Neural progenitor cell (in vitro differentiated cells): ENCODE results near the gene MOB4. TPM values are rescaled to one million over a fixed set of nuclear protein-coding genes. Genes with fewer than 3 reads are reported as not detected.

ENCODE experiments used
- DNase-seq: peaks from one replicate; pipeline ENCODE4 v3.0.0-alpha.2; 2016; ENCODE audit warnings: low spot score
- H2AFZ ChIP-seq: fragments of 200-600 bp; sonication (generic); replicated peaks from 2 replicates; pipeline ENCODE4 v1.6.1; 2016; ENCODE audit warnings: antibody characterized with exemption
- H3F3A ChIP-seq: fragments of 200-600 bp; sonication (generic); 2 replicates; pipeline ENCODE4 v1.6.1; 2016; ENCODE audit warnings: antibody characterized with exemption, low read depth
- H3K27ac ChIP-seq: fragments of 200-600 bp; sonication (generic); 2 replicates; pipeline ENCODE4 v1.5.1; 2016; ENCODE audit warnings: mild to moderate bottlenecking
- H3K27me3 ChIP-seq: fragments of 200-600 bp; sonication (generic); 2 replicates; pipeline ENCODE4 v1.6.1; 2016; ENCODE audit warnings: mild to moderate bottlenecking, moderate library complexity
- H3K36me3 ChIP-seq: fragments of 200-600 bp; sonication (generic); 2 replicates; pipeline ENCODE4 v1.5.1; 2016
- H3K4me1 ChIP-seq: fragments of 200-600 bp; sonication (generic); 2 replicates; pipeline ENCODE4 v1.6.1; 2016; ENCODE audit warnings: mixed run types
- H3K4me2 ChIP-seq: fragments of 200-600 bp; sonication (generic); 2 replicates; pipeline ENCODE4 v1.6.1; 2016
- H3K4me3 ChIP-seq: fragments of 200-600 bp; sonication (generic); 2 replicates; pipeline ENCODE4 v1.5.1; 2016
- H3K79me2 ChIP-seq: fragments of 200-600 bp; sonication (generic); 2 replicates; pipeline ENCODE4 v1.6.1; 2016; ENCODE audit warnings: low read depth
- H3K9ac ChIP-seq: fragments of 200-600 bp; sonication (generic); 2 replicates; pipeline ENCODE4 v1.6.1; 2016
- H3K9me3 ChIP-seq: fragments of 200-600 bp; sonication (generic); 2 replicates; pipeline ENCODE4 v1.5.1; 2016; ENCODE audit warnings: low read depth
- H4K20me1 ChIP-seq: fragments of 200-600 bp; sonication (generic); 2 replicates; pipeline ENCODE4 v1.6.1; 2016; ENCODE audit warnings: low read depth
- H3K27ac Mint-ChIP-seq: 3 replicates; pipeline ENCODE4 v1.8.0; 2021; ENCODE audit warnings: mixed read lengths
- H3K27me3 Mint-ChIP-seq: 2 replicates; pipeline ENCODE4 v1.8.0; 2022; ENCODE audit warnings: low read depth, mild to moderate bottlenecking, inconsistent platforms, moderate library complexity, mixed read lengths; ENCODE audit not compliant: insufficient read depth
- H3K36me3 Mint-ChIP-seq: 3 replicates; pipeline ENCODE4 v1.8.0; 2021; ENCODE audit warnings: mixed read lengths
- H3K4me1 Mint-ChIP-seq: 3 replicates; pipeline ENCODE4 v1.8.0; 2021; ENCODE audit warnings: mixed read lengths
- H3K4me3 Mint-ChIP-seq: 3 replicates; pipeline ENCODE4 v1.8.0; 2021; ENCODE audit warnings: mild to moderate bottlenecking, moderate library complexity, mixed read lengths
- H3K9me3 Mint-ChIP-seq: 3 replicates; pipeline ENCODE4 v1.8.0; 2020; ENCODE audit warnings: mixed read lengths
- CTCF ChIP-seq: fragments of 200-600 bp; sonication (generic); IDR thresholded peaks from 2 replicates; pipeline ENCODE4 v1.5.1; 2017; ENCODE audit warnings: antibody characterized with exemption, mild to moderate bottlenecking
- EZH2 ChIP-seq: fragments of 200-600 bp; sonication (generic); IDR thresholded peaks from 2 replicates; pipeline ENCODE4 v1.6.1; 2017; ENCODE audit warnings: antibody characterized with exemption, mild to moderate bottlenecking, moderate library complexity
- EZH2phosphoT487 ChIP-seq: fragments of 200-600 bp; sonication (generic); IDR thresholded peaks from 2 replicates; pipeline ENCODE4 v1.6.1; 2017; ENCODE audit warnings: antibody characterized with exemption
- total RNA-seq: library from RNA; depleted of rRNA; stranded (reverse); fragments of >200 nt; gene quantifications from 2 replicates; pipeline ENCODE4 v1.2.3, GENCODE V29; 2015; ENCODE audit warnings: low replicate concordance

The MOB4 gene
- total RNA-seq, 1 donor from 2014 or later: 76.7 TPM

GRCh38 chr2:197495433-197496134 is 20.3 kb upstream of the MOB4 start:
- Mint-ChIP-seq H3K9me3 (no peaks in the 10 kb centered on the region), H3K36me3 (peaks cover 41% of the 10 kb centered on the region), H3K27ac (no peak overlapping the region), H3K4me1 (peaks cover 27% of the 10 kb centered on the region), H3K4me3 (no peak overlapping the region), H3K27me3 (no peaks in the 10 kb centered on the region)
- Histone ChIP-seq H3K9me3 (no peaks in the 10 kb centered on the region), H3K27me3 (no peaks in the 10 kb centered on the region), H3K27ac (no peak overlapping the region), H3K9ac (no peak overlapping the region), H3K4me3 (no peak overlapping the region), H3K4me1 (peaks cover 21% of the 10 kb centered on the region), H2AFZ (no peak overlapping the region), H3K36me3 (peaks cover 54% of the 10 kb centered on the region), H3K4me2 (no peak overlapping the region), H3K79me2 (peaks cover 92% of the 10 kb centered on the region), H3F3A (peaks cover 46% of the 10 kb centered on the region), H4K20me1 (peaks cover 53% of the 10 kb centered on the region)
- TF ChIP-seq CTCF: no peak
- no peak for TF ChIP-seq EZH2
- no peak for TF ChIP-seq EZH2phosphoT487
- DNase-seq: no peak

- H3K27ac ChIP-seq: no peak overlapping the region
- no peak overlapping the region for H3K4me3 ChIP-seq
- peaks cover 58% of the 10 kb centered on the region for H4K20me1 ChIP-seq
- peaks cover 30% of the 10 kb centered on the region for H3K4me1 ChIP-seq
- H3K27me3 ChIP-seq: no peaks in the 10 kb centered on the region
- H3K9me3 Mint-ChIP-seq: no peaks in the 10 kb centered on the region
- H3K36me3 Mint-ChIP-seq: peaks cover 38% of the 10 kb centered on the region
- H3K4me2 ChIP-seq: peak overlapping the region; percentile 94
- no peak for DNase-seq
- no peak overlapping the region for H3K9ac ChIP-seq
- peaks cover 35% of the 10 kb centered on the region for H3K4me1 Mint-ChIP-seq
- no peak overlapping the region for H2AFZ ChIP-seq
- no peaks in the 10 kb centered on the region for H3K27me3 Mint-ChIP-seq
- no peak overlapping the region for H3K27ac Mint-ChIP-seq
- no peaks in the 10 kb centered on the region for H3K9me3 ChIP-seq
- H3K79me2 ChIP-seq: peaks cover 94% of the 10 kb centered on the region
- TF ChIP-seq CTCF: no peak
- no peak for TF ChIP-seq EZH2
- no peak for TF ChIP-seq EZH2phosphoT487
- H3K4me3 Mint-ChIP-seq: peak overlapping the region; percentile 29
- H3K36me3 ChIP-seq: peaks cover 55% of the 10 kb centered on the region
- peaks cover 41% of the 10 kb centered on the region for H3F3A ChIP-seq
These were observed 19.2 kb upstream of the MOB4 start for GRCh38 chr2:197496695-197497094.

GRCh38 chr2:197497326-197497725 is 18.5 kb upstream of the MOB4 start:
- Mint-ChIP-seq H3K27ac (no peak overlapping the region), H3K4me3 (peak overlapping the region; percentile 97), H3K9me3 (no peaks in the 10 kb centered on the region), H3K27me3 (no peaks in the 10 kb centered on the region), H3K36me3 (peaks cover 40% of the 10 kb centered on the region), H3K4me1 (peaks cover 41% of the 10 kb centered on the region)
- Histone ChIP-seq H3K36me3 (peaks cover 59% of the 10 kb centered on the region), H2AFZ (no peak overlapping the region), H3K9ac (peak overlapping the region; percentile 48), H3K79me2 (peaks cover 94% of the 10 kb centered on the region), H3K4me2 (peak overlapping the region; percentile 94), H3K27me3 (no peaks in the 10 kb centered on the region), H3K4me1 (peaks cover 36% of the 10 kb centered on the region), H4K20me1 (peaks cover 64% of the 10 kb centered on the region), H3F3A (peaks cover 35% of the 10 kb centered on the region), H3K4me3 (peak overlapping the region; percentile 75), H3K27ac (no peak overlapping the region), H3K9me3 (no peaks in the 10 kb centered on the region)
- TF ChIP-seq EZH2phosphoT487 (no peak), CTCF (no peak), EZH2 (no peak)
- DNase-seq: no peak
